GM12865 (cell line): ENCODE results near the gene HUWE1.
A peak's percentile ranks its signal among the peaks of the same experiment; 100 is the strongest.

Experiments
- DNase-seq: peaks from one replicate; pipeline ENCODE4 v3.0.0; 2010; ENCODE audit warnings: low read depth
- H3K4me3 ChIP-seq: 2 replicates; pipeline ENCODE4 v1.5.1; 2011; ENCODE audit warnings: mild to moderate bottlenecking, low read depth, low read length, control low read depth
- CTCF ChIP-seq: IDR thresholded peaks from 2 replicates; pipeline ENCODE4 v1.5.1; 2011; ENCODE audit warnings: low read length, control low read depth, low read depth, inconsistent platforms; ENCODE audit not compliant: insufficient read depth; ENCODE audit errors: missing control alignments

HUWE1 gene

GRCh38 chrX:53718073-53718472, 31.6 kb upstream of the HUWE1 start:
- peak; percentile 45 for DNase-seq
- TF ChIP-seq CTCF, result no peak
- peak overlapping the region; percentile 62 for H3K4me3 ChIP-seq

GRCh38 chrX:53717205-53717604, 30.7 kb upstream of the HUWE1 start:
- H3K4me3 ChIP-seq, result peak overlapping the region; percentile 52
- no peak for TF ChIP-seq CTCF
- DNase-seq, result peak; percentile 52

- DNase-seq, result peak; percentile 88
- H3K4me3 ChIP-seq, result peak overlapping the region; percentile 52
- no peak for TF ChIP-seq CTCF
Observed at GRCh38 chrX:53716328-53717088, 30.0 kb upstream of the HUWE1 start.

DNA sequence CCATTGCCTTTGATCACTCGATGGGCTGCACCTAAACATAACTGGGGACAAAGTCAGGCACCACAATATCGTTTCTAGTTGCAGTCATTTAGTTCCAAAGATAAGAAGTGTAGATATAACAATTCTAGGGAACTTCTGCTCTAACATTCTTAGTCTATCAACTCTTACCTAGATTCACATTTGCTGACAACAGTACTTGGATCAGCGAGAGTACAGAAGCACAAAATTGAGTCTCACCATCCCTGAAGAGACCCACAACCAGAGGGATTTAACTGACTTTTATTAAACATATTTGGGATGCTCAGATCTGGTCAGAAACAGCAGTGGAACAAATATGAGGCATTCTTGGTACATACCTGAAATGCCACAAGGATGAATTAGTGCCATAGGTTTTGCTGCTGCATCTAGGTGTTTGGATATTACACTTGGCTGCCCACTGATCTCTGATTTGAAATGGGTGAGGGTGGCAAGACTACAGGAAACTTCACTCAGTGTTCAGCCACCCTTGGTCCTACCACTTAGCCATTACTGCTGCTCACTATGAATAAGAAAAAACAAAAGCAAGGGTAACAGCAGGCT, 28.9 kb upstream of the HUWE1 start:
- DNase-seq, result peak; percentile 21
- no peak for TF ChIP-seq CTCF
- peak overlapping the region; percentile 52 for H3K4me3 ChIP-seq

DNA sequence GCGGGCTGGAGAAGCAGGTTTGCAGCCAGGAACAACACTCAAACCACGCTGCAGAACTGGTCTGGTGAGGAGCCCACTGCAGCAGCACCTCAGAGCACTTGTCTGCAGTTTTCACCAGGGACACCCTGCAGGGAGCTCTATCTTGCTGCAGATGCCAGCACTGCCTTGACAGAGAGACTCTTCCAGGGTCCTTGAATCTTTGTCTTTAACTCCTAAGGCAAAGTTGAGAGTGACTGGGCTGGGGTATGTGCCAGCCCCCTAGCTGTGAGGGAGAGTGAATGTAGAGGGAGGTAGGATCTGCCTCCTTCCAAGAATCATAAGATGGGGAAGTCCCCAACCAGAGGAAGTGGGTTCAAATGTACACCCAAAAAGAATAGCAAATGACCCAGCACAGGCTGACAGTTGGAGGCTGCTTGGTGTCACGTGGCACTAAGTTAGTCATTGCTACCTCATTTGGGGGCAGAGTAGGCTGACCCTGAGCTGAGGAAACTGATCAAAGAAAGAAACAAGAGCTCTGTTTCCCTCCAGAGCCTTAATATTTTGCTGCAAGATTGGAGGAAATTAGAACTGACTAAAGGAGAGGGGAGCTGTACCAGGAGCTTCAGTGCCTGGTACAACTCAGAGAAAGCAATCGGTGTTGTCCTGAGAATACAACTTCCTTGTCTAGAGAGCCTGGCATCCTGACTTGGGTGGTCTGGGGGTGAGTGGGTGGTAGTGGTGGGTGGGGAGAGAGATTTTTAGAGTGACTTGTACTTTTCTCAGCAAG, 28.2 kb upstream of the HUWE1 start:
- peak; percentile 89 for DNase-seq
- H3K4me3 ChIP-seq, result peak overlapping the region; percentile 52
- peak; percentile 2 for TF ChIP-seq CTCF

DNA sequence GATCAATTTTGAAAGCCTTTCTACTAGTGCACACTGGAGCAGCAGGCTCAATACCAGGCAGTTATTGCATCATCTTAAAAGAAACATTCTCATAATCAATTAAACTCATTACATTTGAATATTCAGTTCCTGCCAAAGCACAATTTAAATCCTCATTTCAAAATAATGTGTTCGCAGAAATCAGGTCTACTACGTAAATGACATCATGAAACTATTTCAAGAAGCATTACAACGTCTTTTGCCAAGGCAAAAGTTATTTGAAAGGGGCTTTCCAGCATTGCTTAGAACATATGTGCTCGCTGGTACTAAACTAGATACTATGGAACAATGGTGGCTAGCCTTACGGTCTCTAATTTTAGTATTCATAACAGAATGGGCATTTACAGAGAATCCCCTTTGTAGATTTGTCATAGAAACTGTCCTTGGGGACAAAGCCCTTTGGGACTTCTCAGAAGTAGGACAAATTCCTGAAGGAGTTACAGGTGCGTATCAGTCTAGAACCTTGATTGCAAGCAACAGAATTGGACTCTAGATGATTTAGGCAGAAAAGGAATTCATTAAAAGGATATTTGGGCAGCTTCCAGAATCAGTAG, 27.6 kb upstream of the HUWE1 start:
- no peak for TF ChIP-seq CTCF
- DNase-seq, result peak; percentile 59
- H3K4me3 ChIP-seq, result peak overlapping the region; percentile 52
